NCI-H345 treated with DMSO at 0.1 percent for 48 hours (cell line): ENCODE results near the gene MILR1.

Experiments used
- DNase-seq: peaks from one replicate; lab custom pipeline; 2025; ENCODE audit not compliant: unreplicated experiment; lab: John Stamatoyannopoulos, UW

The MILR1 gene

GRCh38 chr17:64500862-64501765 is 52.2 kb downstream of the MILR1 start:
- no peak for DNase-seq

GRCh38 chr17:64502021-64502420 is 53.1 kb downstream of the MILR1 start:
- no peak for DNase-seq

GRCh38 chr17:64502809-64503208 is 53.9 kb downstream of the MILR1 start:
- DNase-seq: no peak

- DNase-seq: no peak
Measured at GRCh38 chr17:64503341-64503740, 54.4 kb downstream of the MILR1 start.

GRCh38 chr17:64503821-64504768 is 55.2 kb downstream of the MILR1 start:
- DNase-seq: no peak

GRCh38 chr17:64504769-64505339 is 55.9 kb downstream of the MILR1 start:
- no peak for DNase-seq

GRCh38 chr17:64505340-64506200 is 56.7 kb downstream of the MILR1 start:
- DNase-seq: peak; percentile 79

- DNase-seq: peak; percentile 97
Measured at GRCh38 chr17:64506201-64506575, 57.3 kb downstream of the MILR1 start, which contains the start of gene DDX5. Gene DDX5 (minus strand): TSS chr17:64506289. CDS start chr17:64506119, 170 bp downstream.

- peak; percentile 97 for DNase-seq
Measured at GRCh38 chr17:64506576-64507412, 57.9 kb downstream of the MILR1 start, which contains the start of gene CEP95. Gene CEP95 (plus strand): TSS chr17:64506977. CDS start chr17:64507098, 121 bp downstream.

GRCh38 chr17:64507413-64507782 is 58.5 kb downstream of the MILR1 start:
- DNase-seq: peak; percentile 40

- DNase-seq: no peak
Measured at GRCh38 chr17:64508683-64509082, 59.8 kb downstream of the MILR1 start.

- no peak for DNase-seq
Measured at GRCh38 chr17:64509179-64509578, 60.3 kb downstream of the MILR1 start.

GRCh38 chr17:64515419-64515818 is 66.5 kb downstream of the MILR1 start:
- DNase-seq: no peak

- DNase-seq: no peak
Measured at GRCh38 chr17:64515829-64516228, 66.9 kb downstream of the MILR1 start.
